HG02885 (cell line): ENCODE data around the gene ADGRE2.
"Not testable (repeated sequence)": the region's sequence is repeated elsewhere in the genome, so short reads cannot be mapped to it uniquely, and the experiment has no call there.

Experiments
- ATAC-seq: cut with Tn5 transposase; IDR thresholded peaks from one replicate; pipeline ENCODE4 v1.9.1; 2021; ENCODE audit warnings: mild to moderate bottlenecking; ENCODE audit not compliant: unreplicated experiment, poor library complexity

Gene ADGRE2

GRCh38 chr19:14780622-14781225, 2.4 kb upstream of the ADGRE2 start:
- not testable (repeated sequence) for ATAC-seq

DNA sequence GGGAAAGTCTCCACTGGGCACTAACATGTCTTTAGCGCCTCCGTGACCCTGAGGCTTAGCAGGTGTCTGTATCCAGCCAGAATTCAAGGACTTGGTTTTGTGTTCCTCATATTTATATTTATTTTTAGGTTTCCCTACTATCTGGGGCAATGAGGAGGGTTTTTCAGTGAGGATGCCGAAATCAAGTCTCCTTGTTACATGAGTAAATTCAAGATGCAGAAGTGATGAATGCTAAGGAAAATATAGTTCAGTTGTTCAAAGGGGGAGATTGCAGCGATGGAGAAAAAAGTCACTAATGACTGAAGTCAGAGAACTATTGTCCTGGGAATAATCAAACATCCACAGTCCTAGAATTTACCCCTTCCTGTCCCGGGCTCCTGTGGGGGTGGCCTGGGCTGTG, 791 bp upstream of the ADGRE2 start:
- ATAC-seq = no peak

DNA sequence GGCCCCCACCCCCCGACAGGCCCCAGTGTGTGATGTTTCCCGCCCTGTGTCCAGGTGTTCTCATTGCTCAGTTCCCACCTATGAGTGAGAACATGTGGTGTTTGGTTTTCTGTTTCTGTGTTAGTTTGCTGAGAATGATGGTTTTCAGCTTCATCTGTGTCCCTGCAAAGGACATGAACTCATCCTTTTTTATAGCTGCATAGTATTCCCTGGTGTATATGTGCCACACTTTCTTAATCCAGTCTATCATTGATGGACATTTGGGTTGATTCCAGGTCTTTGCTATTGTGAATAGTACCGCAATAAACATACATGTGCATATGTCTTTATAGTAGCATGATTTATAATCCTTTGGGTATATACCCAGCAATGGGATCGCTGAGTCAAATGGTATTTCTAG, 715 bp downstream of the ADGRE2 start:
- ATAC-seq = not testable (repeated sequence)

- ATAC-seq = no peak
These were observed 2.3 kb downstream of the ADGRE2 start for GRCh38 chr19:14775869-14776586.

DNA sequence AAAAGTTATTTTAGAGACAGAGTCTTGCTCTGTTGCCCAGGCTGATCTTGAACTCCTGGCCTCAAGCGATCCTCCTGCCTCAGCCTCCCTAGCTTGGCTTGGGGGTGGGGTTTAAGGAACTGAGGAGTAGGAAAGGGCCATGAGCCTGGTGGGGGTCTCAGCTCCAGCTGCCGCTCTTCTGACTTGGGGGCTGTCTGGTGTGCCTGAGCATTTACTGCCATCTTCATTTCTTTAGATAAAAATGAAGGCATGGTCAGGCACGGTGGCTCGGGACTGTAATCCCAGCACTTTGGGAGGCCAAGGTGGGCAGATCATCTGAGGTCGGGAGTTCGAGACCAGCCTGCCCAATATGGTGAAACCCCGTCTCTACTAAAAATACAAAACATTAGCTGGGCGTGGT, 3.0 kb downstream of the ADGRE2 start:
- ATAC-seq = not testable (repeated sequence)

GRCh38 chr19:14774373-14774772, 4.0 kb downstream of the ADGRE2 start:
- ATAC-seq = no peak

GRCh38 chr19:14773722-14774121, 4.6 kb downstream of the ADGRE2 start:
- not testable (repeated sequence) for ATAC-seq

DNA sequence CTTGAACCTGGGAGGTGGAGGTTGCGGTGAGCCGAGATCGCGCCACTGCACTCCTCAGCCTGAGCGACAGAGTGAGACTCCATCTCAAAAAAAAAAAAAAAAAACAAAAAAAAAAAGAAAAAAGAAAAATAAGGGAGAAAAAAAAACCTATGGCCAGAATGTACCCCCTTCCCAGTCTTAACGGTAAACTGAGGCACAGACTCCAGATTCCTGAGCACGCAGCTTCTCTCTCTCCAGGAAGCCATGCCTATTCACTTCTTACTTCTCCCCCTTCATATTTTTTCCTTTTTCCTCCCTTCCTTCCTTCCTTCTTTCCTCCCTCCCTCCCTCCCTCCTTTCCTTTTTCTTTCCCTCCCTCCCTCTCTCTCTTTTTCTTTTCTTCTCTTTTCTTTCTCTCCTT, 5.4 kb downstream of the ADGRE2 start:
- no peak for ATAC-seq

GRCh38 chr19:14772467-14772866, 5.9 kb downstream of the ADGRE2 start:
- ATAC-seq = no peak

DNA sequence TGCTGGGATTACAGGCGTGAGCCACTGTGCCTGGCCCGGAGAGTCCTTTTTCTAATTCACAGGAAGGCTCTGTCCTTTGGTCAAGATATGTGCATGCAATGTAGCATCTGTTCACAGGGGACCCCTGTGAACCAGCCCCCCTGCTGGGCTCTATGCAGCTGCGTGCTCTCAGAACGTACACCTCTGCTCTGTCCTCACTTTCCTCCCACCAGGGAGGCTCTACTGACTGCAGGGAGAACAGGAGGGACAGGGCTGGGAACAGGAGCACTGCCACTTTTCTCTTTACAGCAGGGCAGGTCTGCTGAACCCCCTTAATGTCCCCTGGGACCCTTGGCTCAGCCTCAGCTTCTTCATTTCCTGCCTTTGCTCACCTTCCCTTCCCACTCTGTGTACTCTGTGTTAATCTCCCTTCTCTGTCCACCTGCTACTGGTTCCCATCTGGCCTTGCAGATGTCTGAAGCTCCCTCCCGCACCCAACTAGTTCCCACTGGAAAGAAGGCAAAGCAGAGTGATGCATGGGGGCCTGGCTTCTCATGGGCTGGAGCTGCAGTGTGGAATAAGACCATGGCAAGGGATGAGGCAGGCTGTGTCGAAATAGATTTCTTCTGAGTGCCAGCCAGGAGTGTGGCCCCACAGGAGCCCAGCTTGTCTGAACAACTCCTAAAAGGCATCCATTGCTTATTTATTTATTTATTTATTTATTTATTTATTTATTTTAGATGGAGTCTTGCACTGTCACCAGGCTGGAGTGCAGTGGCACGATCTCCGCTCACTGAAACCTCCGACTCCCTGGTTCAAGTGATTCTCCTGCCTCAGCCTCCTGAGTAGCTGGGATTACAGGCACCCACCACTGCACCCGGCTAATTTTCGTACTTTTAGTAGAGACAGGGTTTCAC, 7.2 kb downstream of the ADGRE2 start:
- ATAC-seq = no peak

GRCh38 chr19:14770136-14770535, 8.2 kb downstream of the ADGRE2 start:
- ATAC-seq = no peak

DNA sequence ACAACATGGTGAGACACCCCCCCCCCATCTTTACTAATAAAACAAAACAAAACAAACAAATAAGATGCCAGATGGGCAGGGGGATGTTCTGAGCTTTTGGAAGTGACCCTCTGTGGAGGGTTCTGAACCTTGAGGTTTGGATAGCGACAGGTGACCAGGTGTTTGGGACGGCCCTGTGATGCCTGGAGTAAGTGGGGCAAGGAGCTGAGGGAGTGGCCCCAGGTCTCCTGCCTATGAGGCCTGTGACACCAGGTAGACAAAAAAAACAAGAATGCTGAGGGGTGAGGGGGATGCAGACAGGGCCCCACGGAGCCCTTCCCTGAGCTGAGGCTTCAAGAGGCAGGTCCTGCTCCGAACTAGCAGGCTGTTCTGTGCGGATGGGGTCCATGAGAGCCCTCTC, 9.2 kb downstream of the ADGRE2 start:
- no peak for ATAC-seq

- ATAC-seq = no peak
These were observed 10.4 kb downstream of the ADGRE2 start for GRCh38 chr19:14768001-14768400.

- no peak for ATAC-seq
These were observed 10.8 kb downstream of the ADGRE2 start for GRCh38 chr19:14767466-14767971.

DNA sequence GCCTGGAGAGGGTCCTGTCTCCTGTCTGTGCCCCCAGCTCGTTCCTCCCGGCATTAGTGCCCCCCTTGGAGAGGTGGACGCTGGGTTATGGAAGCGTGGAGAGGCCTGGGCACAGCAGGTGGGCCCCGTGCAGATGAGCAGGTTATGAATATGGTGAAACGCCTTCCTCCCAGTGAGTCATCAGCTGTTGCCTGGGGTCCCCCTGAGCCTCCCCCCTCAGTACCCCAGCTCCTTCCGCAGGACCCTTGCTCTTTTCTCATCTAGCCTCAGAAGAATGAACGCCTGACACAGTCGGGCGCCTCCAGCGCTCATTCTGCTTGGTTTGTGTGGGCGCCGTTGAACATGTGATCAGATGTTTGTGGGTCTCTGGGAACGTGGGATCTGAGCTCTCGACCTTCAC, 12.5 kb downstream of the ADGRE2 start:
- ATAC-seq = not testable (repeated sequence)

DNA sequence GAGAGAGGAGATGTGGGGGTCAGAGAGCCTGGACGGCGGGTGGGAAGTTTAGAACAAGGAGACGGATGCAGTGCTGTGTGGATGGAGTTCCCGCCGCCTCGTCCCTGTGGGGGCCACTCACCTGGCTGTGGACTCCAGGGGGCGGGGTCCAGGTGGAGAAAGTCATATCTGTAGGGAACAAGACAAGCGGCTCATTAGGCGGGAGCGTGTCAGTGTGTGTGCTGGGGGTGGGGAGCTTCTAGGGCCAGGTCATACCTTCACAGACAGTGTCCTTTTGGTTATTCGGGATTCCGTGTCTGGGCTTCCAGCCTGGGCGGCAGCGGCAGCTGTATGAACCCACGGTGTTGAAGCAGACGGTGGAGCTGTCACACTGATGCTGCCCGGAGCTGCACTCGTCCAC, 13.0 kb downstream of the ADGRE2 start:
- not testable (repeated sequence) for ATAC-seq

- no peak for ATAC-seq
These were observed 14.0 kb downstream of the ADGRE2 start for GRCh38 chr19:14764401-14764800.

DNA sequence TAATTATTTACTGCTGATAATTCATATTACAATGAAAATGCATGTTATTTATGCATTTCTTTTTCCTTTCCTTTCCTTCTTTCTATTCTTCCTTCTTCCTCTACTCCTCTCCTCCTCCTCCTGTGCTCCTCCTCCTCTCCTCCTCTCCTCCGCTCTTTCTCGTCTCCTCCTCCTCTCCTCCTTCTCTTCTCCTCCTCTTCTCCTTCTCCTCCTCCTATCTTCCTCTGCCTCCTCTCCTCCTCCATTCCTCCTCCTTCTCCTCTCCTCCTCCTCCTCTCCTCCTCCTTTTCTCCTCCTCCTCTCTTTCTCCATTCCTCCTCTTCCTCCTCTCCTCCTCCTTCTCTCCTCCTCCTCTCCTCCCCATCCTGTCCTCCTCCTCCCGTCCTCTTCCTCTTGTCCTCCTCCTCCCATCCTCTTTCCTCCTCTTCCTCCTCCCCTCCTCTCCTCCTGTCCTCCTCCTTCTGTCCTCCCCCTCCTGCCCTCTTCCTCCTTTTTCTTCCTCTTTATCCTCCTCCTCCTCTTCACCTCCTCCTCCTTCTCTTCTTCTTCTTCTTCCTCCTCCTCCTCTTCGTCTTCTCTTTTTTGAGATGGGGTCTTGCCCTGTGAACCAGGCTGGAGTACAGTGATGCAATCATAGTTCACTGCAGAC, 14.7 kb downstream of the ADGRE2 start:
- no peak for ATAC-seq

GRCh38 chr19:14762111-14762510, 16.2 kb downstream of the ADGRE2 start:
- ATAC-seq = no peak

GRCh38 chr19:14761607-14762006, 16.8 kb downstream of the ADGRE2 start:
- no peak for ATAC-seq
